Activated T-cell treated with anti-CD3 and anti-CD28 coated beads for 24 hours (primary cell): Measurements from ENCODE around the gene KIF16B.
A peak's percentile ranks its signal among the peaks of the same experiment; 100 is the strongest.
"Not testable (repeated sequence)": the region's sequence is repeated elsewhere in the genome, so short reads cannot be mapped to it uniquely, and the experiment has no call there.

Experiments used
- DNase-seq: peaks from one replicate; pipeline ENCODE4 v3.0.0-alpha.2; 2020; ENCODE audit warnings: low read depth

KIF16B gene

DNA sequence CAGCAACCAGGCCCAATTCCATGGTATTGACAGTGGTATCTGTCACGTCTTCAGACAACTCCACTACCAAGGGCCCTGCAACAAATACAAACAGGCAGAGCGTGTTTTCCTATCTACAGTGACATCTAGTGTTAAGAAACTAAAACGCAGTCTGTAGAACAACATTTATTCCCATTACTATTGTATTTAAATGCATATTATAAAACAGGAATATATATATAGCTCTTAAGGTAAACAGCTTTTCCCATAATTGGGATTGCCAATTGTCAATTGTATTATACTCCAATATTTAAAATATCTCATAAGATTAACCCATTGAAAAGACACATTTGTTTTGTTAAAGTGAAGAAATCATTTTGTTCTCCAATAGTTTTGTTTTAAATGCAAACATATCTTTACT is 97.2 kb downstream of the KIF16B start:
- no peak for DNase-seq

DNA sequence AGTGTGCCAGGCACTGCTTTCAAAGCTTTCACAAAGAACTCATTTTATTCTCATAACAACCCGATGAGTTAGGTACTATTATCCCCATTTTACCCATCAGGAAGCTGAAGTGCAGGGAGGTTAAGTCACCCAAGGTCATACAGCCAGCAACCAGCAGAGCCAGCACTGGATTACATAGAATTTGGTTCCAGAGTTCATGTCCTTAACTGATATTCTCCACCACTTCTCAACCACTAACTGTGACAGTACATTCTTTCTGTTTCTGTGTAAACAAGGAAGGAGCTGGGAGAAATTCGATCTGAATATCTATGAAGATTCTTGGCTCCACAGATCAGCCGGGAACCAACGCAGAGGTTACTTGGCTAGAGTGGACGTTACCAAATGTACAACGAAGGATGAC is 98.0 kb downstream of the KIF16B start:
- no peak for DNase-seq

DNA sequence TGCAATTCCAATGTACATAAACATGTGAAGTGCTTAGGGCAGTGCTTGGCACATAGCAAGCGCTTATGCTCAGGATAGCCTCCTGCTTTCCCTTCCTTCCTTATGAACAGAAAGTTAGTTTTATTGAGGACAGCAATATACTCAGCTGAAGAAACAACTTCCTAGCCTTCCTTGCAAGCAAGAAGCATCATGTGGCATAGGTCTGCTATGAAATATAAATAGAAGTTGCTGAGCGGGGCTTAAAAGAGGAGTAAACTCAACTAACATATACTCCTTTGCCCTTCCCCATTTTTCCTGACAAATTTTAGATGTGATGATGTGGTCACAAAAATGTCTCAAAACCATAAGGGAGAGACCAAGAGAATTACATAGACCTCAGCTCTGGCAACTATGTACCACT is 98.9 kb downstream of the KIF16B start:
- DNase-seq, result no peak

DNA sequence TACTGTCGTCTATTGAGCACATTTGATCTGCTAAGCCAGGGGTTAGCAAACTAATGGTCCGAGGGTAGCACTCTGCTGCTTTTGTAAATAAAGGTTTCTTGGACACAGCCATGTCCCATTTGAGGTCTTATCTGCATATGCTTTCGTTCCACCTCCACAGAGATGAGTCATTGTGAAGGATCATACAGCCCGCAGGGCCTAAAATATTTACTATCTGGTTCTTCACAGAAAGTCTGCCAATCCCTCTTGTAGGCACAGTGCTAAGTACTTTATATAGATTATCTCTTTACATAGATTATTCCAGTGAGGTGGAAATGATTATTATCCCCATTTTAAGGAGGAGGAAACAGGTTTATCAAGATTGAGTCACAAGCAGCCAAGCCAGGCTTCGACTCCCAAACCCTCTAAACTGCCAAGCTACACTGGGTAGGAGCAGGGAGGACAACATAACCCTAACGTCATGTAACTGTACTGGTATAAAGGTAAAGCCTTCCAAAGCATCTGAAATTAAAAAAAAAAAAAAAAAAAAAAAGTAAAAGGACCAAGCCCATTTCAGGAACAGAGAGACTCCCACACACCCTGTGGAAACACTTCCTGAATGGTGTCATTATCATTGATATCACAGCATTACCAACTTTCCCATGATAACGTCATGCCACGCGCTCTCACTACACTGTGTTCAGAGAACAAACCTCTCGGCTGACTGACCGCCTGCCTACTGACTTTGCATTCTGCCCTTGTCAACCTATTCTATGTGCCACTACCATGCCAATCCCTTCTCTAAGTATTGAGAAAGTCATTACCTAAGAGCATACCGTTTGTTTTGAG is 101.0 kb downstream of the KIF16B start:
- no peak for DNase-seq

DNA sequence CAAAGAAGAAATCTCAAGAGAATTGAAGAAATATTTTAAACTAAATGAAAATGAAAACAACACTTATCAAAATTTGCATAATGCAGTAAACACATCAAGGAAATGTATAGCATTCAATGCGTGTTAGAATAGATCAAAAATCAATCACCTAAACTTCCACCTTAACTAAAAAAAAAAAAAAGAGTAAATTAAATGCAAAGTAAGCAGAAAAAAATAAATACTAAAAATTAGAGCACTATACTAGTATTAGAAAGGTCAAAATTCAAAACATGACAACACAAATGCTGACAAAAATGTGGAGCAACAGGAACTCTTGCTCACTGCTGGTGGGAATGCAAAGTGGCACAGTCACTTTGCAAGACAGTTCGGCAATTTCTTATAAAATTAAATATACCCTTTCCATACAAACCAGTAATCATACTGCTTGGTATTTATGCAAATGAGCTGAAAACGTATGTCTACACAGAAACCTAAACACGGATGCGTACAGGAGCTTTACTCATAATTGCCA is 103.8 kb downstream of the KIF16B start:
- no peak for DNase-seq

DNA sequence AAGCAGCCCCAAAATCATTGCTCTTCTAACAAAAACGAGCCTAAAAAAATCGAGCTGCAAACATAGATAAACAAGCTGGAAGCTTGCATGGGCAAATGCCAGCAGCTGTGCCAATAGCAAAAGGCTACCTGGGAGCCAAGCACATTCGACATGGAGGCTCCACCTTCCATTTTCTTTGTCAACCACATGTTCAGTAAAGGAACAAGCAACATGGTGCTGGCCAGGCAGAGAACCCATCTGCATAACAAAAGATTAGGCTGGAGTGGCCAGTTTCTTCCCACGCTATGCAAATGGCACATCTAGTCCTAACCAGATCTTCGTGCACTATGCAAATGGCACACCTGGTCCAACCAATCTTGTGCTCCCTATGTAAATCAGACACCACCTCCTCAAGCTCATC is 110.5 kb downstream of the KIF16B start:
- DNase-seq, result no peak

DNA sequence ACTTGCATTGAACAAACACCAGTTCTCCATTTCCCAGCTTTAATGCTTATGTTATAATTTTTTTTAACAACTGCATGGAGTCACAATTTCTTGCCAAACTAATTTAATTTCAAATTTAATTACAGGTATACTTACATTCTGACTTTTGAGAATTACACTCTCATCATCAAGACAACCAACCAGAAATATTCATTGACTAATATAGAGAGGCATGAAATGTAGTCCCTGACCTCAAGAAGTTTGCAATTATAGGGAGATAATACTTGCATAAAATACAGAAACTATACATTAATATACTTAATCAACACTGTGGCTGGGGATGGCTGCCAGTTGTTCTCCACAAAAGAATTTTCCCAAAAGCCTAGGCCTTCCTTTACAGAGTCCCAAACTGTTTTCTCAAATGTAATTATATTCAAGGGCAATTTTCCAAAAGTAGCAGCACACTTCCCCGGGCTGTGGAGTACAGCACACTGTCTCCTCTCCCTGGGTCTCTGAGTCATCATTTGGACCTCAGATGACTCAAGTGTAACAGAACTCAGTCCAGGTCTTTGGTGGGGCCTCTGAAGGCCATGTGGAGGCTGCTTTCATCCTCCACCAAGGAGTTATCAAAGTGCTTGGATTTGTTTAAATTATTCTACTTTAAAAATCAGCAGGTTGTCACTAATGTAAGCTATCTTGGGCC is 114.1 kb downstream of the KIF16B start:
- no peak for DNase-seq

DNA sequence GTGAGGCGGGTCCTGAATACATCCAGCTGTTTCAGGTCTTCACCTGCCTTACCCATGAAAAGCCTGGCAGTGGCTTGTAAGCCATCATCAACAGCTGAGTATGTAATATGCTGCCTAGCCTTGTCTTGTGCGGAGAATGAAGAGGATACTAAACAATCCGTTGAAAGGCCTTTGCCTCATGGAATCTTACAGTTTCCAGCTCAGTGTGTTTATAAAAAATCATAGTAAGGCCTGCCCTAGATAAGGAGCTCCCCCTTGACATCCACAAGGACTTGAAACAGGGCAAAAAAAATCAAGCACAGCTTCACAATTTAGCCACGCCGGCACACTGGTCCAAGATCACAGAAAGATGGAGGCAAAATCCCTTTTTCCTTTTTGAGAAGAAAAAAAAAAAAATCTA is 115.7 kb downstream of the KIF16B start:
- no peak for DNase-seq

DNA sequence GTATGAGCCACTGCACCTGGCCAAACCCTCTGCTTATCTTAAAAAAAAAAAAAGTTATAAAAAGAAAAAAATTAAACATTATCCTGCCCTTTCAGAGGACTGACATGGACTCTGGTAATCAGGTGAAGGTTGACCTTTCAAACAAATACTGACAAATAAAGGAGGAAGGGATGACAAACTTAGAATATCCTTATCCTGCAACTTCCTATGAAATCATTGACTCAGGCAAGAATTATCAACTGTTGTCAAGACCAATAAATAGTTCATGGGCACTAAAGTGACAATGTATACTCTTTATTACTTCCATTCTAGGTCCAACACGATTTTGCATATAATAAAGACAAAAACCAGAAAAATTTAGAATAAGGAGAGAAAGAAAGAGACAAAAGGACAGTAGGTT is 117.9 kb downstream of the KIF16B start:
- no peak for DNase-seq

DNA sequence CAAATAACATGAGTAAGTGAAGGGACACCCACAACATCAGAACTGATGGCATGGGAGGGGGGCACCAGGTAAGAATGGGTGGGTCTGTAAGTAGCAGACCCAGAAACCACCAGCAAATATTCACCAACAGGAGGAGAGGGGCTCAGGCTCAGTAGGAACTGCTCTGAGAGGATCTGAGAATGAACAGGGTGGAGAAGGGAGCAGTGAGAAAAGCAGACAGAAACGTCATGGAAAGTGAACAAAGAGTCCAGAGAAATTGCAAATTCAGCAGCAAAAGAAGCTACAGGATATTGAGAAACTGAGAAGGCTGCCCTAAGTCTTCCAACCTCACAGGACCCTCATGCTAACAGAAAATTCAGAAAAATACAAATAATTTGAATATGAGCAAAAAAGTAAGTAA is 121.3 kb downstream of the KIF16B start:
- no peak for DNase-seq

DNA sequence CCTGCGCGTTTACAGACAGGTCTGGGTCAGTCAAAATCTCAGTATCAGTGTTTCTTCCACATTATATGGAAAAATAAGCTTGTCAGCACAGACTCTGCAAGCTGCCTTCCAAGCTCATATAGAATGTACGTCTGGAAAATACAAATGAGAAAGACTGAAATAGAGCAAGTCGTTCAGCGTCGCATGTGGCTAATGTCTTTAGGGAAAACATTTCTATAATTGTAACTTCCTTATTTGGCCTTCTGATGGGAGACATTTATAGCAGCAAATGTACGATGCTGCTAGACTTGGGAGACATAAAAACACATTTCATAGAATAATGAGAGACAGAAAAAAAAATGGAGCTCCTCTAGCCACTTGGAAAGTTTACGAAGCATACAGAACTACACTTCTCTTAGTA is 122.2 kb downstream of the KIF16B start:
- DNase-seq, result no peak

DNA sequence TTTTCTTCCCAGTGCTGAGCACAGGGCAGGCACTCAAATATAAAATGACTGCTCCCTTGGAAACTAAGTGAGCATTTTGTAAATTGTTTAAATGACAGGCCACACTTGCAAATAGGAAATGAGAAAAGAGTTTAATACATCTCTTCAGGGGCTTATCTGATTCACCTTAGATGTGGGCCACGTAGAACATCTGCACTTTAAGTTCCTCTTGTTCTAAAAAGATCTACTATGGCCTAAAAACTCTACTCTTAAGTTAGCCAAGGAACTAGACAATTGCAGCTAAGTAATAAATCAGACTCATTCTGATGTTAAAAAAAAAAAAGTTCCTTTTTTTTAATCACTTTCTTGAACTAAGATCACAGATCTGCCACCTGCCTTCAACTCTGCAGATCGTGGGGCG is 126.3 kb downstream of the KIF16B start:
- no peak for DNase-seq

DNA sequence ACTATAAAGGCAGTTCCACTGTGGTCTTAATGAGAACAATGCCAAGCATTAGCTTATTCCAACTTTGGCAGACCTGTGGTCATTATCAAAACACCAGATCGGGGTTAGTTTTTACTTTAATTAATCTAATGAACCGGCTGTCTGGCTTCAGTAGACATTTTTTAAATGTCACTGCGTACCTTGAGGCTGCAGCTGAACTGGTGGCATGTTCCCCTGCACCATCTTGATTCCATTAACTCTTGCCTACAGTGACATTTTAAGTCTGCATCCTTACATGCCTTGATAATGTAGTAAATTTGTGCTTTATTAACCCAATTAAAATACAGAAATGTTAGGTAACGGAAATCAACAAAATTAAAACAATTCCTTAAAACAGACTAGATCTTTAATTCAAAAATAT is 127.0 kb downstream of the KIF16B start:
- DNase-seq, result no peak

DNA sequence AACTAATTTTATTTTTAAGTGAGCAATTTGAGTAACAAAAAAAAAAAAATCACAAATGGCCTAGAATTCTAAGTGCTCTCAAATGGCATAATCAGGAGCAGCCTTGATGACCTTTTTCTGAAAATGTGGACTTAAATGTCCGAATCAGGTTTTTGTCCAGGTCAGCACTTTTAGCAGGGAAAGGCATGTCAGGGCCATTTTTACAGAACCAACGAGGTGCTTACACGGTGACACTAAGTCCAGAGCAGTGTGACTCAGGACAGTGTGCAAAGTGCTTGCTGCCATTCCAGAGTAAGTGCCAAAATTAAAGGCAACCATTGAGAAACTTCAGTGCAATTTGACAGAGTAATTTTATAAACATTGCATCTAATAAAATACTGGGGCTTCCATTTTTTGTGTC is 127.8 kb downstream of the KIF16B start:
- DNase-seq, result no peak

DNA sequence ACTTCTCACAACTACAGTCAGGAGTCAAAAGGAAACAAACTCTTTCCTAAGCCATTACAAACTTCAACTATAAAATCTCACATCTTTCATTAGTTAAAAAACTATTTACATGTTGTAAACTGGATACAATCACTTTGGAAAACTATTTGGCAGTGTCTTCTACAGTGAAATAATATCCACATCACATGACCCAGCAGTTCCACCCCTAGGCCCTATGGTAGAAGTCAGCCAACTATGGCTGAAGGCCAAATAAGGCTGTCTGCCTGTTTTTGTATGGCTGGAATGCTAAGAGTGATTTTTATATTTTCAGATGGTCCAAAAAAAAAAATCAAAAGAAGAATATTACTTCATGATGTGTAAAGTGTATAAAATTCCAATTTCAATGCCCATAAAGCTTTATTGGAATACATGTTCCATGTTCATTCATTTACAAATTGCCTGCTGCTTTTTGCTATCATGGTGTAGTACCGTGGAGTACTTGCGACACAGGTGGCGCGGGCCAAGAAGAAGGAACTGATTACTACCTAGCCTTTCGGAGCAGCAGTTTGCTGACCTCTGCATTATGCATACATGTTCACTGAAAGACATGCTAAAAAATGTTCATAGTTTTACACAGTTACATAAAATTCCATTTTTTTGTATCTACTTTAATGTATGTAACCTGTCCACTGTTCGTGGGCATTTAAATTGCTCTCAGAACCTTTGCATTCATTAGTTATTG is 129.0 kb downstream of the KIF16B start:
- DNase-seq, result no peak

DNA sequence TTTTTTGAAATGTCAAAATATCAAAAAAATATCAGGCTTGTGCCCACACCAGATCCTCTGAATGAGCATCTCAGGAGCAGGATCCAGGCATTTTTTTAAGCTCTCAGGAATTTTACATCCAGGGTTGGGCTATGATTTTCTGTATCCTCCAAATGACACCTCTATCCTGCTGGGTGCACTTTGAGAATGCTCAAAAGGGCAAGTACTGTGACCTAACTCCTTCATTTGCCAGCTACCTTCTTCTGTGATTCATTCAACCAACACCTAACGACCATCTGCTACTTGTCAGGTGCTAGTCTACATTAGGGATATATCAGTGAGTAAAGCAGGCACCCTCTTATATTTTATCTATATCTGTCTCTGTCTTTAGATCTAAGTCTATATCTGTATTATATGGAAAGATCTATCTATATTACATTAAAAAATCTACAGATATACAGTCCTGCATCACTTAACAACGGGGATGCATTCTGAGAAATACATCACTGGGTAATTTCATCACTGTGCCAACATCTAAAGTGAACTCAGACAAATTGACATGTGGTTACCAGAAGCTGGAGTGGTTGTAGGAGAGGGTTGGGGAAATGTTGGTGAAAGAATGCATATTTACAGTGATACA is 131.6 kb downstream of the KIF16B start:
- no peak for DNase-seq

DNA sequence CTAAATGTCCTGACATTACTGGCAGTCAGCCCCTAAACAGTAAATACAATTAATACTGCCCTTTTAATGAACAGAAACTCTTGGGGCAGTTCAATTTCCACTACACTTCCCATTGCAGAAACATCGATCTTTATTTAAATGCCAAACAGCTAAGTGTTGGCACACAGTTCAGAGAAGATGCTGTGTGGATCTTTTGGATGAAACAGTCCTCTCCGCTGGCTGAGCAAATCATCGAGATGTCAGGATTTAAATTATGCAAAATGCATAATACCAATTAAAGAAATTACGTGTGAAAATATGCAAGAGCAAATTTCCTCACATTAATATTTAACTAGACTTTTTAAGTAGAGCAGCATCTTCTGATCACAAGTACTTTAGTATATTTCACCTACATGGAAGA is 132.6 kb downstream of the KIF16B start:
- no peak for DNase-seq

DNA sequence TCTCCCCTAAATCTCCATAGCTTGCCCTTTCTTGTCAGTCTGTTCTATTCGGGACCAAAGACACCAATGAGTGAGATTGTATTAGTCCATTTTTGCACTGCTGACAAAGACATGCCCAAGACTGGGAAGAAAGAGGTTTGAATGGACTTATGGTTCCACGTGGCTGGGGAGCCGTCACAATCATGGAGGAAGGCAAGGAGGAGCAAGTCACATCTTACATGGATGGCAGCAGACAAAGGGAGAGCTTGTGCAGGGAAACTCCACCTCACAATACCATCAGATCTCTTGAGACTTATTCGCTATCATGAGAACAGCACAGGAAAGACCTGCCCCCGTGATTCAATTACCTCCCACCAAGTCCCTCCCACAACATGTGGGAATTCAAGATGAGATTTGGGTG is 133.7 kb downstream of the KIF16B start:
- DNase-seq, result not testable (repeated sequence)

DNA sequence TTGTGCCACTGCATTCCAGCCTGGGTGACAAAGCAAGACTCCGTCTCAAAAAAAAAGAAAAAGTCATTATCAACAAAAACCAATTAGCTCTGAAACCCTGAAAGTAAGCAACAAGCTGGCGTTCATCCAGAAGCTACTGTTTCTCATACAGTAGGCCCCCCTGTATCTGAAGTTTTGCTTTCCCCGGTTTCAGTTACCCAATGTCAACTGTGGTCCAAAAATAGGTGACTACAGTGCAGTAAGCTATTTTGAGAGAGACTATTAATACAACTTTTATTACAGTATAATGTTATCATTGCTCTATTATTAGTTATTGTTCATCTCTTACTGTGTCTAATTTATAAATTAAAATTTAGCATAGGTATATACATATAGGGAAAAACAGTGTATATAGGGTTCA is 135.1 kb downstream of the KIF16B start:
- DNase-seq, result no peak

DNA sequence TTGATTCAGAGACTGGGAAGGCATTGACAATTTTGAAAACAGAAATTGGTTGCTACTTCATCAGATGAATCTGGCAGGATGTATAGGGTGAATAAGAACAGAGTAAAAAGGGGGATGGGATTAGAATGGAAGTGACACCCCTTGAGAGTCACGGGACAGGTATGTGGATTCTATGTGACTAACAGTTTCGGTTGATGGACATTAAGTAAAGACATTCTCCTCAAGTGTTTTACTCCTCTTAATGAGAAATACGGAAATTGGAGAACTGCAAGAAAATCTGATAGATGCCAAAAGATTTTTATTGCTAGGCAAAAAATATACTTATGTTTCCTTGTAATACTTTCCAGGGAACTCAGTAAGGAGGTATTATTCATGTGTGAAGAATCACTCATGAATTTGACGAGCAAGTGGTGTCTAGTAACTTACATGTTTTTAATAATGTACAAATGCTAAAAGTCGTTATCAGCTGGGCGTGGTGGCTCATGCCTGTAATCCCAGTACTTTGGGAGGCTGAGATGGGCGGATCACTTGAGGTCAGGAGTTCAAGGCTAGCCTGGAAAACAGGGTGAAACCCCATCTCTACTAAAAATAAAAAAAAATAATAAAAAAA is 135.8 kb downstream of the KIF16B start:
- DNase-seq, result no peak

DNA sequence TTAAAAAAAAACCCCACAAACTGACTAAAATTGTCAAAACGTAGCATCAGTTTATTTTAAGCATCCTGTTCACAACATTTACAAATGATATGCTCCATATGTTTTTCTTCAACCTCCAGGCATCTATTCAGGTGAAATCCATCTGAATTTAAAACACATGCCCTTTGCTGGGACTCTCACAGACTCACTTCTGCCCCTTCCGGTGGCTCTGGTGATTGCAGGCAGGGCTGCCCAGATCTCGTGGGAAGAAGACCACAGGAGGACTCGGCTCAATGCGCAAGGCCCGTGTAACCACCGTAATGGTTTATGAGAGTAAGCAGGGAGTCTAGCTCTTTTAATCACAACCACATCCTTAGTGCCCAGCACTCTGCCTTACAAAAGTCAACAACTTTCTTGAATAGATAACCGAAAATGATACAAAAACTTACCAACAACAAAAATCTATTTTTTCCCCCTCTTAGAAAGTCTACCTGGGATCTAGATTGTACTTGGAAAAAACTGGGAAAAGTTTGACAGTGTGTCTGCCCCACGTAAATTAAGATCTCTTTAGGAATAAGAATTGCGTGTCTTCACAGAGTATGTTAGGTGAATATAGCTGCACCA is 139.1 kb downstream of the KIF16B start:
- peak; percentile 28 for DNase-seq

DNA sequence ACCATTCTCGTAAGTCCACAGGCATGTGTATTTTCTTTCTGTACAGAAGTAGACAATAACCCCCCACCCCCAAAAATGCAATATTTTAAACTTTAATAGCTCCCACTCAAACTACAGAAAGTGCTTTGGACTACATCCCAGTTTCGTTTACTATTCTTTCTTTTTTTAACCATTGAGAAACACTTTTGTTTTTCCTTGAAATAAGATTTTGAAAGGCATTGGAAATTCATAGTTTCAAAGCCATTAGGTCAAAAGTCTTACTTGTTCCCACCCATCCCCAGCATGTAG is 140.0 kb downstream of the KIF16B start:
- no peak for DNase-seq
